Retinal pigment epithelial cell (primary cell): ENCODE results near the gene SYCP2.

Experiments used
- DNase-seq: peaks from one replicate; pipeline ENCODE4 v3.0.0-alpha.2; 2010; ENCODE audit warnings: low read depth
- H3K4me3 ChIP-seq: 2 replicates; pipeline ENCODE4 v1.5.1; 2011; ENCODE audit warnings: mild to moderate bottlenecking, low read length, control low read depth, moderate library complexity
- TF ChIP-seq, protein P1 (sequence below): conservative IDR thresholded peaks from 2 replicates; pipeline ENCODE4 v1.5.1; 2011; ENCODE audit warnings: low read depth, low read length, control low read depth, inconsistent platforms

SYCP2 gene

DNA sequence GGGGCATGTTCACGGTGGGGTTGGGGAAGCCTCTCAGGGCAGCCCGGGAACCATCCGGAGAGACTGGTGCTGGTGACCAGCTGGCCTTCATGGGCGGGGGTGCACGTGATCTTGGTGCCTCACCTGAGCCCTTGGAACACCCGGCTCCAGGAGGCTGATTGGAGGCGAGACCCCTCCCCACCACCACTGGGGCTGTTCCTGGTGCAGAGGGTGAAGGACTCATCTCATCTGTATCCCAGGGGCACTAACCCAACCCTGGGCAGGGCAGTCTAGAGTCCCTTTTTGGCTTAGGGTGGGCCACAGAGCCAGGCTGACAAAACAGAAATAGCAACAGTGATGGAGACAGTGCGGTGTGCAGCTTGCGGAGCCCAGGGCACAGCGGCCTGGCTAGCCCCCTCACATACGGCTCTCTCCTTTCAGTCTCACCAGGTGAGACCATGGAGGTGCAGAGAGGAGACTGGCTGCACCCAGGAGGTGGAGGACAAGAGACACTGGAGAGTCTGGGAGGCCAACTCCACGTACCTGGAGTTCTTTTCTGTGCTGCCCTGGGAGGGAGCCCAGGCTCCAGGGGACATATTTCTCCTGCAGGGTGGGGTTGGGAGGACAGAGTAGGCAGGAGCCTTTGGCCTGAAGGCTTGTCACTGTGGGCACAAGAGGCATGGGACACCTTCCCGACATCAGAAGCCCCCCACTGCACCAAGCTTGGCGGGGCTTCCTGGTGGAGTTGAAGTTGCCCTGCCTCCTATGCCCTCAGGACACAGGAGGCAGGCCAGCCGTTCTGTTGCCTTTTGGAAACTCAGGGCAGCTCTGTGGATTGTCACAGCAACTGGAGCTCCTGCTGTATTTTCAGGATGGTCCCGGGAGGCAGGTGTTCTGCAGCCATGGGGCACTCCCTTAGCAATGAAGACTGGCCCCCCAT is 106.0 kb downstream of the SYCP2 start:
- no peak for DNase-seq
- TF ChIP-seq, protein P1, sequence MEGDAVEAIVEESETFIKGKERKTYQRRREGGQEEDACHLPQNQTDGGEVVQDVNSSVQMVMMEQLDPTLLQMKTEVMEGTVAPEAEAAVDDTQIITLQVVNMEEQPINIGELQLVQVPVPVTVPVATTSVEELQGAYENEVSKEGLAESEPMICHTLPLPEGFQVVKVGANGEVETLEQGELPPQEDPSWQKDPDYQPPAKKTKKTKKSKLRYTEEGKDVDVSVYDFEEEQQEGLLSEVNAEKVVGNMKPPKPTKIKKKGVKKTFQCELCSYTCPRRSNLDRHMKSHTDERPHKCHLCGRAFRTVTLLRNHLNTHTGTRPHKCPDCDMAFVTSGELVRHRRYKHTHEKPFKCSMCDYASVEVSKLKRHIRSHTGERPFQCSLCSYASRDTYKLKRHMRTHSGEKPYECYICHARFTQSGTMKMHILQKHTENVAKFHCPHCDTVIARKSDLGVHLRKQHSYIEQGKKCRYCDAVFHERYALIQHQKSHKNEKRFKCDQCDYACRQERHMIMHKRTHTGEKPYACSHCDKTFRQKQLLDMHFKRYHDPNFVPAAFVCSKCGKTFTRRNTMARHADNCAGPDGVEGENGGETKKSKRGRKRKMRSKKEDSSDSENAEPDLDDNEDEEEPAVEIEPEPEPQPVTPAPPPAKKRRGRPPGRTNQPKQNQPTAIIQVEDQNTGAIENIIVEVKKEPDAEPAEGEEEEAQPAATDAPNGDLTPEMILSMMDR = no peak
- H3K4me3 ChIP-seq = no peak overlapping the region

DNA sequence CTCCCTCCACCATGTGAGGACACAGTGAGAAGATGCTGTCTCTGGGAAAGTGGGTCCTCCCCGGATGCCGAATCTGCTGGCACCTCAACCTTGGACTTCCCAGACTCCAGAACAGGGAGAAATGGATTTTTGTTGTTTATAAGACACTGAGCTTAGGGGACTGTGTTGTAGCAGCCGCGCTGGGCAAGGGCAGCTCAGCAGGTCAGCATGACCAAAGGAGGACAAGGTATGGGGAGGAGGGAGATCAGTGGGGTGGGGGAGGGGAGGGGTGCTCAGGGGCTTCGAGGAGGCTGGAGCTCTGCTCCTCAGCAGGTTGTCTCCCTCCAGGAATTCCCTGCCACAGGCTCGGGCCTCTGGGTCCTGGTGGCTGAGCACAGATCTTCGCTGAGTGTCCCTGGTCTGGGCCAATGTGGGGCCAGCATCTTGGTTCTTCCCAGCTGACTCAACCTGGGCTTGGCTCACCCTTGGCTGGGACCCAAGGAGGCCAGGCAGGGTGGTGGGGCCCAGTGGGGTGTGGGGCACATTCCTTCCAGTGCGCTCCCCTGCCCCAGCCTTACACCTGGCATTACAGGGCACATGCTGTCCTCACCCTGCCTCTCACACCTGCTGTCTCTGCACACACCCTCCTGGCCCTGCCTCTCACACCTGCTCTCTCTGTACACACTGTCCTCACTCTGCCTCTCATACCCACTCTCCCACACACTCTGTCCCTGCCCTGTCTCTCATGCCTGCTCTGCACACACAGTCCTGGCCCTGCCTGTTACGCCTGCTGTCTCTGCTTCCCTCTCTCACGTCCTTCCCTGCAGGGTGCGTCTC is 107.3 kb downstream of the SYCP2 start:
- TF ChIP-seq, protein P1 = no peak
- no peak overlapping the region for H3K4me3 ChIP-seq
- DNase-seq = no peak

DNA sequence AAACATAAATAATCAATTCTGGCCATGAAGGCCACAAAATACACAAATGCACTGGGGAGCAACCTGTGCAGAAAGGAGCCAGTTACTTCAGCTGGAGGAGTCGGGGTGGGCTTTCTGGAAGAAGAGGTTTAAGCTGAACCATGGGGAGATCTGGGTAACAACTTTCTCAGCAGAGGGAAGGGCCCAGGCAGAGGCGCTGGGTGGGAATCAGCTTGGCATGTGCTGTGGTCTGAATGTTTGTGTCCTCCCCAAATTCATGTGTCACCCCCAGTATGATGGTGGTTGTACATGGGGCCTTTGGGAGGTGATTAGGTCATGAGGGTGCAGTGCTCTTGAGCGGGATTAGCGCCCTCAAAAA is 107.9 kb downstream of the SYCP2 start:
- no peak for DNase-seq
- no peak overlapping the region for H3K4me3 ChIP-seq
- TF ChIP-seq, protein P1 = no peak

DNA sequence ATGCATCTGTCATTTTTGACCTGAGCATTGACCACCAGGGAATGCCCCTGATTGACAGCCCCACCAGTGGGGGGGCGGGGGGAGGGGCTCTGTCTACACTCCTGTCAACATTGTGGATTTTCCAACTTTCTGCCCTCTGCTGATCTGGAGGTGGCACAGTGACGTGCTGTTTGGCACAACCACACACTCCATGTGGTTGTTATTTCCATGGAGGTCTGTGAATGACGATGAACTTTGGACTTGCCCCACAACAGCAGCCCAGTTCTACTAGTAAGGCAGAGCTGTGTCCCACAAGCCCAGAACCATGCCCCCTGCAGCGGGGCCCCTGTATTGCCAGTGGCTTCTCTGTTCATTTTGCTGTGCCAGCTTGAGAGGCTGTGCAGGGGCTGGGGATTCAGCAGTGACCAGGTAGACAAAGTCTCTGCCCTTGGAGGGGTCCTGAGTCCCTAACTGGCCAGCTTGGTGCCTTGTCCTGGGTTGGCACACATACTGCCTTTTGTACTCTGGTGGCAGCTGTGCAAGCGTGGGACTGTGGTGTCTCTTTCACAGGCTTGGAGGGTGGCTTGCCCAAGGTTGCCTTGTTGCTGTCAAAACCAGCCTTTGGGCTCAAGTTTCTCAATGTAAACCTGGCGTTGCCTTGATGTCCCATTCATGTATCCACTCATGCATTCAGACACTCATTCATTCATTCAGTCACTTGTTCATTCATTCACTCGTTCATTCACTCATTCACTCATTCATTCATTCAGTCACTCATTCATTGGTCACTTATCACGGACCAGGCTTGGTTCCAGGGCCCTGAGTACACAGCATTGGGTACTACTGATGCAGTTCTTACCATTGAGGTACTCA is 108.5 kb downstream of the SYCP2 start:
- DNase-seq = no peak
- no peak overlapping the region for H3K4me3 ChIP-seq
- TF ChIP-seq, protein P1 = no peak

DNA sequence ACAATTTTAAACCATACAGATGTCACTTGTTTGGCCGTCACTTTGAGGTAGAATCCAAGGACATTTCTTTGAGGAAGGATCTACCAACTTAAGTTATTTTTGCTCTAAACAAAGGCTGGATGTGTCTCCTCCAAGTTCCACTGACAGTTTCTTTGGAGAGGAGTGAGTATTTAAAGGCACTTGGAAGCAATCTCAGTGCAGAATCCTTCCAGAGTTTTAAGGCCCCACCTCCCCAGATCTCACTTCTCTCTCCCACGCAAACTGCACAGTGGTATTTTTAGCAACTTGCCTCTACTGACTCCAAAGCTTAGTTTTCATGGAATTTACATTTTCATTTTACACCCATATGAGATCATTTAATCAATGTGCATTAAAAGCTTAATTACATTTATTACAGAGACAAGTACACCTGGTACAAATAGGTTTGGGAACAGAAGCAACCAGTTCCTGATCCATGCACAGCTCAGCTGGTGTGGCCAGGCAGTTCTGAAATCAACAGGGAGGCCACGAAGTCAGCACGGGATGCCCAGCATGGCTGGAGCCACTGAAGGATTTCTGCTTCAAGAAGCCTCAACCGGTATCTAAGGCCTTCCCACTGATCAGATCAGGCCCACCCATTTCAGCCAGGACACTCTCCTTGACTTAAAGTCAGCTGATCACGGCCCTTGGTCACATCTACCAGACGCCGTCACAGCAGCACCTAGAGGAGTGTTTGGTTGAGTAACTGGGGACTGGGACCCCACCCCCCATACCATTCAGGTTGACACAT is 109.8 kb downstream of the SYCP2 start:
- no peak for DNase-seq
- TF ChIP-seq, protein P1 = no peak
- H3K4me3 ChIP-seq = no peak overlapping the region

DNA sequence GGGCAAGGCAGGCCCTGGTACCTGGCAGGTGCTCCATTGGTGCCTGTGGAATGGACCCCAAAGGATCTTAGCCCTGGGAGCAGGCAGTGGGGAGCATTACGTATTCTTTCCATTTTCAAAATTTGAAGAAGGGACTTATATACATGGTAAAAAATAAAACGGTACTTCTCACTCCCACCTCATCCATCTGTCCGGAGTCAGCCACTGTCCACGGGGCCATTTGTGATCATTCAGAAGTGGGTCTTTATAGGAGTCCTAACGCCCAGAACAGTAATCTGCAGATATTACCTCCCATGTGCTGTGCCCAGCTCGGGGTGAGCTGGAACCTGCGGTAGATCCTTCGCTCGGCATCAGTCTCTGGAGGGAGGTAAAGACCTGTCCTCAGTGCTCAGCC is 110.4 kb downstream of the SYCP2 start:
- TF ChIP-seq, protein P1 = no peak
- no peak for DNase-seq
- H3K4me3 ChIP-seq = no peak overlapping the region
